ENCODE measurements around the gene VIPR2.

The VIPR2 gene

DNA sequence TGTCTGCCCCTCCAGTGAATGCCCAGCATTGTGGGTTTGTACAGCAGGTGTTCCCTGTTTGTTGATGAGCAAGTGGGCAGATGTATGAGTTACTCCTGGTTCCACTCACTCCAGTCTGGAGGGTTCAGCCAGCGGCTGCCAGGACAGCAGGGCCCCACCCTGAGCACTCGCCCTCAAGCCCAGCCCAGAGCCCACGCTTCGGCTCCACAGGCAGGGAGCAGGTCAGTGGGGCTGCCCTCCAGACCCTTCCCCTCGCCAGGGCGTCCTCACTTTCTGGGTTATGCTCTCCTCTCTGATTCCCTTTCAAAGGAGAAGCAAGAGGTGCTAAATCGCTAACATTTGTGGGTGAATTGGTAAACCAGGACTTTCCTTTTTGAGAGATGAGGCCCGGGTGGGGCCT is 4.8 kb upstream of the VIPR2 start:
- no peak overlapping the region for H3K4me3 ChIP-seq (ENCODE audit: low read length)
- TF ChIP-seq, protein P1, sequence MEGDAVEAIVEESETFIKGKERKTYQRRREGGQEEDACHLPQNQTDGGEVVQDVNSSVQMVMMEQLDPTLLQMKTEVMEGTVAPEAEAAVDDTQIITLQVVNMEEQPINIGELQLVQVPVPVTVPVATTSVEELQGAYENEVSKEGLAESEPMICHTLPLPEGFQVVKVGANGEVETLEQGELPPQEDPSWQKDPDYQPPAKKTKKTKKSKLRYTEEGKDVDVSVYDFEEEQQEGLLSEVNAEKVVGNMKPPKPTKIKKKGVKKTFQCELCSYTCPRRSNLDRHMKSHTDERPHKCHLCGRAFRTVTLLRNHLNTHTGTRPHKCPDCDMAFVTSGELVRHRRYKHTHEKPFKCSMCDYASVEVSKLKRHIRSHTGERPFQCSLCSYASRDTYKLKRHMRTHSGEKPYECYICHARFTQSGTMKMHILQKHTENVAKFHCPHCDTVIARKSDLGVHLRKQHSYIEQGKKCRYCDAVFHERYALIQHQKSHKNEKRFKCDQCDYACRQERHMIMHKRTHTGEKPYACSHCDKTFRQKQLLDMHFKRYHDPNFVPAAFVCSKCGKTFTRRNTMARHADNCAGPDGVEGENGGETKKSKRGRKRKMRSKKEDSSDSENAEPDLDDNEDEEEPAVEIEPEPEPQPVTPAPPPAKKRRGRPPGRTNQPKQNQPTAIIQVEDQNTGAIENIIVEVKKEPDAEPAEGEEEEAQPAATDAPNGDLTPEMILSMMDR (conservative IDR thresholded peaks at IDR 0.05; ENCODE audit: low read length) = no peak
- DNase-seq (ENCODE audit: low read depth) = no peak

DNA sequence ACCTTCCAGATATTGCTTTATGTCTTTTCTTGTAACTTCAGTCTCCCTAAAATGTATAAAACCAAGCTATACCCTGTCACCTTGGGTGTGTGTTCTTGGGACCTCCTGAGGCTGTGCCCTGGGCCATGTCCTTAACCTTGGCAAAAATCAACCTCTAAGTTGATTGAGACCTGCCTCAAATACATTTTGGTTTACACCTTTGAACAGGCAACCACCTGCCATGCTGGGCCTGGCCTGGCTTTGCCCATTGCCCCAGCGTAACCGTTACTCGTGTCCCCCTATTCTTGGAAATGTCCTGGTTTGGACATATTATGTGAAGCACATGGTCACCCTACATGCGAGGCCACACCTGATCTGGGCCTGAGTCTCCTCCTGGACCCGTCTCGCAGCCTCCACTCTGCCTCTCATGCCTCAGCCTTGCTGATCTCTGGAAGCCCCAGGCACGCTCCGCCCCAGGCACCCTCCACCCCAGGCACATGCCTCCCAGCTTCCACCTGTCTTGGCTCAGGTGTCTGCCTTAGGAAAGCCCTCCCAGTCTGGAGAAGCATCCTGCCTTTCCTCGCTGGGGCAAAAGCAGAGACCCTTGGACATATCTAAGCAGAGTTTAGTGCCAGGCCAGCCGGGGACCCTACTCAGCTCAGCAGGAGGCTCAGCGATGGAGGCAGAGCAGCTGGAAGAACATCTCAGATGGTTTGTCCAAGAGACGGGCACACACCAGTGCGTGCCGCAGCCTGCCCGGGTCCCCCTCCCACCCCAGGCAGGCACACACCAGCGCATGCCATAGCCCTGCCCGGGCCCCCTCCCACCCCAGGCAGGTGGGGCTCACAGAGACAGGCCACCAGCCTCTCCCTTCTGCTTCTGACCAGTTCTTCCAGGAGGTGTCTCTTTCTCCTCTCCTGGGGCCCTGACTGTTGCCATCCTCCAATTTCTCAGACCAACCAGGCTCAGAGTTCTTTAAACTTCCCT is 4.0 kb upstream of the VIPR2 start:
- no peak overlapping the region for H3K4me3 ChIP-seq (ENCODE audit: low read length)
- TF ChIP-seq, protein P1 (conservative IDR thresholded peaks at IDR 0.05; ENCODE audit: low read length) = no peak
- DNase-seq (ENCODE audit: low read depth) = no peak

DNA sequence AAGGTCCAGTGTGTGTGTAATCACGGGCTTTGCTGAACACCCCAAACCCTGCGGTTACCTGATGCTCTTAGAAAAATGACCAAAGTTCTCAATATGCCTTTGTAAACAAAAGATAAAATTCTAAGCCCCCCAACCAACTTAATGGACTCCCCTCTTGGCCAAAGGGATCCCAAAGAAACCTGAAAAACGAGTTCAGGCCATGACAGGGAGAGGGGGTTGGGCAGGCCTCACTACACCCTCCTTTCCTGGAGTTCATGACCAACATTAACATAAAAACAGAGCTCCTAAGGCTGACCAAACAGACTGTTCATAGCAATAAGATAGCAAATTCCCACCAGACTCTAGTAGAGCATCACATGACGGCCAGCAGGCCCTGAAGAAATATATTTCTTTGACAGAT is 3.0 kb upstream of the VIPR2 start:
- no peak overlapping the region for H3K4me3 ChIP-seq (ENCODE audit: low read length)
- TF ChIP-seq, protein P1 (conservative IDR thresholded peaks at IDR 0.05; ENCODE audit: low read length) = no peak
- DNase-seq (ENCODE audit: low read depth) = no peak

DNA sequence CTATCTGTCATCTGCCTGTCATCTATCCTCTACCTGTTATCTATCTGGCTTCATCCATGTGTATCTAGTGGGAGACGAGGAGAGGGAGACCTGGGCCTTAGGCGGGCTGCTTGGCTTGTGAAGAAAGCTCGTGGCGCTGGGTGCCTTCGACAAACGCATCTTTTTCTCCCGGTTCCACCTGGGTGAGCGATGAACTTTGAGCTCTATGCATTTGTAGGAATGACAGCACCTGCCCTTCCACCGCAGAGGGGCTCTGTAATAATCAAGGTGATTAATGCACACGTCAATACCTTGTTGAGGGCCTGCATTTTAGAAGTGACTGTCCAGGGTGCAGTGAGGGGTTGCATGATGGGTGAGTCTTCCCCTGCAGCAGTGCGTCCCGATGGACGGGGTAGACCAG is 2.6 kb upstream of the VIPR2 start:
- TF ChIP-seq, protein P1 (conservative IDR thresholded peaks at IDR 0.05; ENCODE audit: low read length) = no peak
- no peak overlapping the region for H3K4me3 ChIP-seq (ENCODE audit: low read length)
- no peak for DNase-seq (ENCODE audit: low read depth)

DNA sequence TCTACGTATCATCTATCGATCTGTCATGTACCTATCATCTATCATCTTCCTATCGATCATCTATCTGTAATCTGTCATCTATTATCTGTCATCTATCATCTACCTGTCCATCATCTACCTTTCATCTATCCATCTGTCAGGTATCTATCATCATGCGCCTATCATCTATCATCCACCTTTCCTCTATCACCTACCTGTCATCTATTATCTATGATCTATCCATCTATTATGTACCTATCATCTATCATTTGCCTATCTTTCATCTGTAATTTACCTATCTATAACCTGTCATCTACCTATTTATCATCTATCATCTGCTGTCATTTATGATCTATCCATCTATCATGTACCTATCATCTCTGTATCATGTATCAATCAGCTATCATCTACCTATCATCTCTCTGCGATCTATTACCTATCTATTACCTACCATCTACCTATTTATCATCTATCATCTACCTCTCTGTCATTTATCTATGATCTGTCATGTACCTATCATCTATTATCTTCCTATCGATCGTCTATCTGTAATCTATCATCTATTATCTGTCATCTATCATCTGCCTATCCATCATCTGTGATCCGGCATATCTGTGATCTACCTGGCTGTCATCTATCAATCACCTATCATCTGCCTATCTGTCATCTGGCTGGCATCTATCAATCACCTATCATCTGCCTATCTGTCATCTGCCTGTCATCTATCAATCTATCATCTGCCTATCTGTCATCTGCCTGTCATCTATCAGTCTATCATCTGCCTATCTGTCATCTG is 1.6 kb upstream of the VIPR2 start:
- no peak for DNase-seq (ENCODE audit: low read depth)
- H3K4me3 ChIP-seq (ENCODE audit: low read length) = no peak overlapping the region

DNA sequence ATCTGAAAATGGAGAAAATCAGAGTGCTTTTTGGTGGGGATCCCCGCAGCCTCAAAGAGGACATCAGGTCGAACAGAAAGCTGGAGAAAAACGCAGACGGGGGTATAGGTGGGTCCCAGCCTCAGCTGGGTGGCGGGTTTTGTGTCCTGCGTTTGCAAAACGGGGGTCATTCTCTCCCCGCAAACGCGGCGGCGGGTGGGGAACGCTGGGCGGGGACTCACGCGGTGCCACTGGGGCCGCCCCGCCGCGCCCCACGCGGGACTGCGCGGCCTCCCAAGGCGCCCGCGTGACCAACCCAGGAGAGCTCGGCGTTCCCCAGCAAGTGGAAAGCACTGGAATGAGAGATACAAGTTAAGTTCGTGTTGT is 806 bp upstream of the VIPR2 start:
- TF ChIP-seq, protein P1 (conservative IDR thresholded peaks at IDR 0.05; ENCODE audit: low read length) = no peak
- no peak for DNase-seq (ENCODE audit: low read depth)
- H3K4me3 ChIP-seq (ENCODE audit: low read length) = no peak overlapping the region

More for the DNA sequence above, 1.6 kb upstream of the VIPR2 start:
- TF ChIP-seq, protein P1 (conservative IDR thresholded peaks at IDR 0.05; ENCODE audit: low read length) = no peak

Data from AG10803 (cell line).